COLO829 (cell line): ENCODE results near the gene KCTD15.

ENCODE experiments used
- DNase-seq: peaks from one replicate; pipeline ENCODE4 v3.0.0; 2012; ENCODE audit warnings: low spot score

The KCTD15 gene

DNA sequence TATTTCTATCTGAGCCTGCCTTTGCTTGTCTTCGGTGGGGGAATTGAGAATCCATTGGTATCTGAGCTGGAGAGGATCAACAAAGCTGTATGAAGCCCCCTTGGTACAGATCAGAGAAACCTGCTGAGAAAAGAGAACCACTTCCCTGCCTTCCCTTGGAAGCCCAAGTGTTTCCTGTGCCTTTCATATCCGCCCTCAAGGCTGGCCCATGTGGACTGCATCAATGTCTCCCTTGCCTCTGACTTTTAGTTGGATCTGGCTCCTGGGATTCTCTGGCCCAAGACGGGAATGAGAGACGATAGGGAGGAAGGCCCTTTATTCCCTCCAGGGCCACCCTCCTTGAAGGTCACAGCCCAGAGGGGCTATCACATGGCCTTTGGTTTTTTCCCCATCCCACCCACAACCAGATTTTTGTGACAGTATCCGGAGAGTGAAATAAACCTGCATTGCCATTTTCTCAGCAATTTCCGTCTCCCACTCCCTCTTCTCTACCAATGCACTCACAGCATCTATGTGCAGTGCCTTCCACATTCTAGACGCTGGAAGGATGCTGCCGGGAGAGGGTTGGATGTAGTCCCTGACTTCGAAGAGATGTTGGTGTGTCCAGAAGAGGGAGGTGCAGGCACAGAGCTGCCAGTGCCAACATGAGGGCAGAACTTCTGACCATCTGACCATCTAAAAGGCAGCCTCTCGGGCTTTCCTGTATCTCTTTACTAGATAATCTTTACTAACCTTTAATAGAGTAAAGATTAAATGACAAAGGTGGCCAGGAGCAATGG lies 63.8 kb downstream of the KCTD15 start:
- DNase-seq: no peak

DNA sequence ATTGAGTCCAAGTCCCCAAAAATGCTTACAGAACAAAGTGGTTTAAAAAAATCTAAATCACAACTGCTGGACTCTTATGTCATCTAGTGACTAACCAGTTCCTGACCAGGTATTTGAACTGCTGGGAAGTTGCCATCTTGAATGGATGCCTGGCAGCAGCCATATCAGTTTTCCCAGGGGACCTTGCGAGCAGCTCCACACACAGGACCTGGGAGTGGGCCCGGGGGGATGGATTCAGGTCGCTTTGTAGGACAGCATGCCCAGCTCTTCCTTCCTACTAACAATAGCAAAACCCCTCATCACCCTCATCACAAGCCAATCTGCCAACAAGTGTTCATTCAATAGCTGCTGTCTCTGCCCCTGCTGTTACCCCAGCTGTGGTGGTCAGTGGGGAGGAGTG lies 65.3 kb downstream of the KCTD15 start:
- DNase-seq: no peak

DNA sequence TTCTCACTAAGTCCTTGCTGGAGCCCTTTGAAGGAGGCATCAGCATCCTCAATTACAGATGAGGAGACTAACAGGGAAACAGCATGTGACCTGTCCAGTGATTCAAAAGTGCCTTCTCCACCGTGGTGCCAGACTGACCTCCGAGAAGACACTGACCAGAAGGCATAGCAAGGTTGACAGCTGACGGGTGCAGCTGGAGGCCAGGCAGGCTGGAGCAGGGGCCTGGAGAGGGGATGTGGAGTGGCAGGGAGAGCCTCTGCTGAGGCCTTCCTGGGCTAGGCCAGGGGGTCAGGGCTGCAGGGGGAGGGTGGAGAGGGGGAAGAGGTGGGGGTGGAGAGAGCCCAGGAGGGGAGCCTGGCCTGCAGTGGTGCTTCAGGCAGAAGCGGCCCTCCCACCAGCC lies 66.3 kb downstream of the KCTD15 start:
- no peak for DNase-seq

DNA sequence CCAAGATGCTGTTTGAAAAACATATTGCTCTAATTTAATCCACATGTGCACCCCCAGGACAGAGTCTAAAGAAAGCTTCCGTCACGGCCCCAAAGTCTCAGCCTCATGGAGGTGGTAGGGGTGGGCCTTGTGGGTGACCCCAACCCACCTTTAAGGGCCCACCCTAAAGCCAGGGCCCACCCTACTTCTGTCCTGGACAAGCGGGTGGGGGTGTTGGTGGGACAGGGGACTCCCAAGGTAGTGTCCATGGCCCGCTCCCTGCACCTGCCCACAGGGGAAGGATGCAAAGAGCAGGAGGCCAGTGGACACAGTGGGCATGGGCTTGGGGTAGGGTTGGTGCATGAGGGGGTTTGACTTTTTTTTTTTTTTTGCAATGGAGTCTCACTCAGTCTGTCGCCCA lies 66.8 kb downstream of the KCTD15 start:
- no peak for DNase-seq

DNA sequence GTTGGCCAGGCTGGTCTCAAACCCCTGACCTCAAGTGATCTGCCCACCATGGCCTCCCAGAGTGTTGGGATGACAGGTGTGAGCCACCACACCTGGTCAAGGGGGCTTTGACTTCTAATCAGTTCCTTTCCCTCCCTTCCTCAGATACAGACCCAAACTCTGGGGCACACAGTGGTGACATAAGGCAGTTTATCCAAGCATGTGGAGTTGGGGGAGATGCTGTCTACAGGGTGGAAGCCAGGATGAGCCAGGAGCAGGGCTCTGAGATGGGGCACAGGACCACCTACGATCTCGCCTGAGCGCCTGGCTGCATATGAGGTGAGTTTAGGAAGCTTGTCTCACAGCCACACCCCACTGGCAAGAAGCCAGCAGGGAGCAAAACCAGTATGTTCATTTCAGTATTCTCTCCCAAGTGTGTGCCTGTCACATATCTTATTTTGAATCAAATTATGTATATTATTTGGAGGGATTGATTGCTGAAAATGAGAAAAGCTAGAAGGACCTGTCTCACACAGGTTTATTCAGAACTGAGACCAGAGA lies 67.7 kb downstream of the KCTD15 start:
- no peak for DNase-seq

DNA sequence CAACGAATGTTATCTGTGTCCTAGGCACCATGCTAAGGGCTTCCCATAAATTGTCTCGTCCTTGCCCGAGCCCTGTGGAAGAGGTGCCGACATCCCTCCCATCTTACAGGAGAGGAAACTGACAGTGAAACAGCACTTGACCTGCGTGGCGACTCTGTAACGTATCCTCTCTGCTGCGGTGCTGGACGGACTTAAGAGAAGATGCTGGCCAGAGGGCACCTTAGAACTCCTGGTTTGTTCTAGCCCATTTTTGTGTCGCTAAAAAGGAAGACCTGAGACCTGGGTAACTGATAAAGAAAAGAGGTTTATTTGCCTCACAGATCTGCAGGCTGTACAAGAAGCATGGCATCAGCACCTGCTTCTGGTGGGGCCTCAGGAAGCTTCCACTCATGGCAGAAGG lies 68.6 kb downstream of the KCTD15 start:
- DNase-seq: no peak
